NCI-H460 (cell line): ENCODE results near the gene GLUD1. TPM values are rescaled to one million over a fixed set of nuclear protein-coding genes. Genes with fewer than 3 reads are reported as not detected.
A peak's percentile ranks its signal among the peaks of the same experiment; 100 is the strongest.
"Not testable (repeated sequence)": the region's sequence is repeated elsewhere in the genome, so short reads cannot be mapped to it uniquely, and the experiment has no call there.

Source experiments
- DNase-seq: peaks from one replicate; pipeline ENCODE4 v3.0.0-alpha.2; 2016; ENCODE audit warnings: low read depth; ENCODE audit errors: extremely low read depth
- polyA plus RNA-seq: library from polyadenylated mRNA; depleted of rRNA; stranded (reverse); fragments of >200 nt; gene quantifications from 2 replicates; pipeline ENCODE4 v1.2.3, GENCODE V29; 2014; cell fraction: nucleus; rRNA removed
- total RNA-seq: library from RNA; depleted of rRNA; stranded (reverse); fragments of >200 nt; shearing (Covaris generic); gene quantifications from 2 replicates; pipeline ENCODE4 v1.2.3, GENCODE V29; 2014; rRNA removed

GLUD1 gene
- total RNA-seq = 95.5 and 101 TPM in 2 replicates
- 117 and 167 TPM in 2 replicates for polyA plus RNA-seq

DNA sequence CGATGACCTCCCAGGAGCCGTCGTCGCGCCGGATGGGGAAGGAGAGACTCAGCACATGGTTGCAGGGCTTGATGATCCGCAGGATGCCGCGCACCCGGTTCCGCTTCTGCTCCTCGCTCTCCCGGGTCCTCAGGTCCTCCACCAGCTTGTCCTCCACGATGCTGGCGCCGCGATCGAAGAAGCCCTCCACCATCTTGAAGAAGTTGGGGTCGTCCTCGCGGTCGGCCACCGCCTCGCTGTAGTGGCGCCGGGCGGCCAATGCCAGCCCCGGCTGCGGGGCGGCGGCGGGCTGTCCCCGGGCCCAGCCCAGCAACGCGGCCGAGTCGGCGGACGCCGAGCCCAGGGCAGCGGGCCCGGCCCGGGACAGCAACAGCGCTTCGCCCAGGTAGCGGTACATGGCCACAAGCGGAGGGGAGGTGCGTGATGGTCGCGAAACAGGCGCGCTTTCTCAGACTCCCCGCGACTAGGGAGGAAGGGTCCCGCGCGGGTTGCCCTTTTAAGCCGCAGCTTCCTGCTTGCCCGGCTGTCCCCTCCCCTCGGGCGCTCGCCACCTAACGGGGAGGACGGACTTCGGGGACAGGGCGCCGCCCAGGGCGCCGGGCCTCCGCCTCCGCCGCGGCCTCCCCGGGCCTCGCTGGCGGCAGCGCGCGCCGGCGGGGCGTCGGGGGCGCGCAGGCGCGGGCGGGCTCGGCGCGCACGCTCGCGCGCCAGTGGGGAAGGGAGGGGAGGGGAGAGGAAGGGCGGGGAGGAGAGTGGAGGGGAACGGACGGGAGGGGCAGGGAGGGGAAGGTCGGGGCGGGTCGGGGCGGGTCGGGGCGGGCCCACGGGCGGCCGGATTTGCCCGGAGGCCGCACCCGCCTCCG is at the start of gene GLUD1, which contains the start of gene SHLD2:
TSS of gene GLUD1 (minus strand) at position 471 of the 863 bp plus-strand sequence. CDS start at position 397, 74 bp downstream.
TSS of gene SHLD2 (plus strand) at position 834 of the 863 bp plus-strand sequence. CDS start 56,149 bp downstream, outside the sequence.
- DNase-seq = peak; percentile 88

DNA sequence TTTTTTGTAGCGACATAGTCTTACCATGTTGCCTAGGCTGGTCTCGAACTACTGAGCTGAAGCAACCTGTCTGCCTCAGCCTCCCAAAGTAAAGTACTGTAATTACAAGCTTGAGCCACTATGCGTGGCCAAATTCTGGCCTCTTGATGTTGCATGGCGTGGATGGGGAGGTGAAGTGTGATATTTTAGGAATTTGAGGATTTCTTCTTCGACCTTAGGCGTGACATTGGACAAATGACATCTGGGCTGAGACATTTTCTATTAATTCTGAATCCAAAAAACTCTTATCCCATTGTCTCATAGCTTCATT is 48.4 kb upstream of the GLUD1 start:
- not testable (repeated sequence) for DNase-seq

DNA sequence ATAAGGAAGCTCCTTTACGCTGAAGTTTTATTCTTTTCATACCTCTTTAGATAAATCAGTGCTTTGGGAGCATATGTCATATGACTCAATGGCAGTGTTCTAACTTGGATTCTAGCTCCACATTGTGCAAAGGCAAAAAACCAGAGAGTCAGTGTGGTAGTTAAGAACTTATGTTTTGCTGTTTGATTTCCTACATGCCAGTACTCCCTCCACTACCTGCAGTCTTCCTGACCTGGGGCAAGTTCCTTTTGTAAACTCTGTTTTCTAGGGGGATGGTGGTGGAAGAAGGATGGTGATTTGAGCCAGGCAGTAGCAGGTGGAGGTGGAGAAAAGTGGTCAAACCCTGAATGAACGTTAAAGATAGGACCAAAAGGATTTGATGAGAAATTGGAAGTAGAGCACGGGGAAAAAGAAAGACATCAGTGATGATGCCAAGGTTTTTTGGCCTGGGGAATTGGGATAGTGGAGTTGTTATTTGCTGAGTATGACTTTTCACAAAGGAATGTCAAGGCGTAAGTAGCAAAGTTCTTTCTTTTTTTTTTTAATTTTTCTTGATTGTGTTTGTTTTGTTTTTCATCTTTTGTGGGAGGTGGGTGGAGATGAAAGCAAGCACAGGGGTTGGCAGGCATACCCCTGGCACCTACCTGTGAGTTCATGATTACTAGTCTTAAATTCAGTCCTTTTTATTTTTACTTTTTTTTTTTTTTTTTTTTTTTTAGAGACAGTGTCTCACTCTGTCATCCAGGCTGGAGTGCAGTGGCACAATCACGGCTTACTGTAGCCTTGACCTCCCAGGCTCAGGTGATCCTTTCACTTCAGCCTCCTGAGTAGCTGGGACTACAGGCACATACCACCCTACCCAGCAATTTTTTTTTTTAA is 47.8 kb upstream of the GLUD1 start:
- not testable (repeated sequence) for DNase-seq

DNA sequence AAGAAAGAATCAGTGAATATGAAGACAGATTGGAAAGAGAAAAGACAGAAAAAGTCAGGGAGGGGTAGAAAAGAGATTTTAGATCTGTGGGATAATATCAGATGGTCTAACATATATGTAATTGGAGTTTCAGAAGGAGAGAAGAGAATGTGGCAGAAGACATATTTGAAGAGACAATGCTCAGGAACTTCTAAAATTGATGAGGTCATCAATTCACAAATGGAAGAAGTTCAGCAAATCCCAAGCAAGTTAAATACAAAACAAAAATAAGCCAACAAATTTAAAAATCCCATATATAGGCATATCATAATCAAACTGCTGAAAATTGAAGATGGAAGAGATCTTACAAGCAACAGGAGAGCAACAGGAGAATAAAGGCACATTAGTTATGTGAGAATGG is 42.8 kb upstream of the GLUD1 start:
- DNase-seq = not testable (repeated sequence)

DNA sequence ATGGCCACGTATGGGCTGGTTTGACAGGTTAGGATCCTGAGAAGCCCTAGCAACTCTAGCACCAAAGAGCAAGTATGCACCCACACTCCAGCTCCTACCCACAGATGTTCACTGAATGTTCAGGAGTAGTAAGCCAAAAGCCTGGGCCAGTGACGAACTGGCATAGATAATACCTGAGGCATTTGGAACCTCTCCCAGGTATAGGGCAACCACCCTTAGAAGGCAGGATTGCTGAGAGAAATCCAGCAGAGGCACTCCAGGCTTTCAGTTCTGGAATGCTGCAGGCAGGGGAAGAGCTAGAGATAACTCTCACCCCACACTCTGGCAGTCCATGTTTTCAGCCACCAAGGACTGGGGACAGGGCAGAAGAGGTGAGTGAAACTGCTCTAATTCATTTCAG is 39.8 kb upstream of the GLUD1 start:
- DNase-seq = not testable (repeated sequence)

DNA sequence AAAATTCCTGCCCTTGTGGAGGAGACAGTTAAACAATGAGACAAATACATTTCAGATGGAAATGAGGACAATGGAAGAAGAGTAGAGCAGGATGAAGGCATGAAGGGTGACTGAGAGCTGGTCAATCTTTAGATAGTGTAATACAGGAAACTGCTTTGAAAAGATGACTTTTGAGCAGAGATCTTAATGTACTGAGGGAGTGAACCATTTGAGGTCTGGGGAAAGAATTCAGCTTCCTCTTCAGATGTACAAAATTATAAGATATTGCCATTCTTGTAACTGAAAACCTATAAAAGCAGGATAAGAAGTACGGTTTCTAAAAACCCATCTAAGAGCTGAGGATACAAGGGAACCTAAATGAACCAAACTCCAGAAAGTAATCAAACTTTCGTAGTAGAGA is 39.3 kb upstream of the GLUD1 start:
- not testable (repeated sequence) for DNase-seq

DNA sequence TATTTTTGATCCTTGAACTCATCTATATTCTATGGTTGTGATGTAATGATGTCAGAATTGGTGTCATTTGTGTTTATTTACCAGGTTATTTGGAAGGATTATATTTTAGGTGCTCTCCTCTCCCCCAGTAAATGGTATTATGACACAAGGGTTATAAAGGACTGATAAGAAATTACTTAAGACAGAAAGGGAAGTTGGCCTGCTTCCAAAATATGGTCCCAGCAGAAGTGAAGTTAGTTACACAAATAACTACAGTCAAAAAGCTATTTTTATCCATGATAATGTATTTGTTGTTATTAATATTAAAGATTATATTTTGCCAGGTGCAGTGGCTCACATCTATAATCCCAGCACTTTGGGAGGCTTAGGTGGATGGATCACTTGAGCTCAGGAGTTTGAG is 37.5 kb upstream of the GLUD1 start:
- DNase-seq = not testable (repeated sequence)

GRCh38 chr10:87127607-87128156 is 33.0 kb upstream of the GLUD1 start:
- not testable (repeated sequence) for DNase-seq

DNA sequence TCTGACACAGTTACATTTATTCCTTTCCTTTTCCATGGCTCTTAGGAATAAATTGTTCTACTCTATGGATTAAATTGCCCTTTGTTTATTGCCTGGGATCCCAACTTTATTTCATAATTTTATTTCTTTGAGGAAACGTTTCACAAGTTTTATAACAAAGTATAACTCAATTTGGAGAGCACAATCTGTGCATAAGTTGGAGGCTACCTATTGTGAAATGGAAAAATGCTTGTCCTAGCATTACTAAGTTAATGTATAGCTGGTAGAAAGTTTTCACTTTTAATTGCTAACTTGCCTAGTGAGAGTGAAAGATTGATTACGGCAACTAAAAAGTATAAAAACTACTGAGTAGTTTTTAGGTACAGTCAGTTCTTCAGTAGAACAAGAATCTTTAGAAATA is 32.4 kb upstream of the GLUD1 start:
- not testable (repeated sequence) for DNase-seq

GRCh38 chr10:87123351-87123750 is 28.7 kb upstream of the GLUD1 start:
- DNase-seq = not testable (repeated sequence)

DNA sequence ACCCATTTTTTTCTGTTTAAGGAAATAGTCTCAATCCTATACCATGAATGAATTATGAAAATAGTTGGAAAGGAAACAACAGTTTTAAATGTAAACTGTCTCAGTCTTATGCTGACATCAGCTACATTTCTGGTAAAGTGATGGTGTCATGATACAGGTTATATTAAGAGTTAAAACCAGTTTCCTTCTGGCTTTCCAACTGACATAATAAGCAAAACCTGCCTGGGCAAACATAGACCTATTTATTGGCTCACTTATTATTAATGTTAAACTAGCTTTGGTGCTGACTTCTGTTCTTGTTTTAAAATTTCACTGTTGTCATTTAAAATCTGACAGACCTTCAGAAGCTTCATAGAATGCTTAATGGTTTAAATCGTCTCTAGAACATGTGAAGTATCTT is 24.4 kb upstream of the GLUD1 start:
- not testable (repeated sequence) for DNase-seq

DNA sequence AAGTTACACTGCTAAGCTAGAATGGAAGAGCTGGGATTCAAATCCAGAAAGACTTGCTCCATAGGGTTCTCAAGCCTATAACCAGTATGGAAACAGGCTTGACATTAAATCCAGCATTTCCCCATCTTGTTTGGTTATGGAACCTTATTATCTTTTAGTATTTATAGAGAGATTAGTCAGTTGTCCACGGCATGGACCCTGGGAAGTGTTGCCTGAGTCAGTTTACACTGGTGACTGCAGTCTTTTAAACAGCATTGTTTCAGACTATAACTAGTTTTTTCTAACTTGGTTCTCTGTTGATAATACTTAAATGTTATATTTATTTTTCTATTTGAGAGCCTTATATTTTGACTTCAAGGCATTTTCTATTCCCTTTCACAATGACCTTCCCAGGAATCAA is 23.5 kb upstream of the GLUD1 start:
- DNase-seq = not testable (repeated sequence)

DNA sequence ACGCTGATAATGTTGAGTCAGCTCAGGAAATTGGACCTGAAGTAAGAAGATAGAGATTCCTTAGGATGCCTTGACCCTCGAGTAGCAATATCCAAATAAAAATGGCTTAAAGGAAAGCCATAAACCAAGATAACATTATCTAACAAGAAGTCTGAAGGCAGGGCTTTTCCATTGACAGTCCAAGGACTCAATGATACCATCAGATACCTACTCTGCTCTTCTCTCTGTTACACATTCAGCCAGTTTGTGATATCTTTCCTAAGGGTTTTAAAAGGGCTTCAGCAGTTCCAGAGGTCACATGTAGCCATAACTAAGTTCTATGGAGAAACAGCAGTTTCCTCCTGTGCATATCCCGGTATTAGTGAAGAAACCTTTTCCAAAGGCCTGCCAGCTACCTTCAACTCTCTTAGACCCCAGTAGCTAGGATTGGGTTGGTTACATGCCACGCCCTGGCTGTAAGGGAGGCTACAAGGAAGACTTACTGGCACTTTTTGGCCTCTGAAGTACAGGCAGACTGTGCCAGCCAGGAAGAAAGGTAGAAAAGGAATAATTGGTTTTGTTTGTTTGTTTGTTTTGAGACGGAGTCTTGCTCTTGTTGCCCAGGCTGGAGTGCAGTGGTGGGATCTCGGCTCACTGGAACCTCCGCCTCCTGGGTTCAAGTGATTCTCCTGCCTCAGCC is 10.9 kb upstream of the GLUD1 start:
- DNase-seq = no peak

DNA sequence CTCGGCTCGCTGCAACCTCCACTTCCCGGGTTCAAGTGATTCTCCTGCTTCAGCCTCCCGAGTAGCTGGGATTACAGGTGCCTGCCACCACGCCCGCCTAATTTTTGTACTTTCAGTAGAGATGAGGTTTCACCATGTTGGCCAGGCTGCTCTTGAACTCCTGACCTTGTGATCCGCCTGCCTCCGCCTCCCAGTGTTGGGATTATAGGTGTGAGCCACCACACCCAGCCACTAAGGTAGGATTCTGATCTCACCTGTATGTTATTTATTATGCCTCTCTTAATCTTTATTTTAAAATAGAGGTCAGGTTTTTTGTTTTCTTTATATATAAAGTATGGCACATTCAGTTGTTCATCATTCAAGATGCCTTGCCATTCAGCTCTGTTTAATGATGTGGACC is 10.1 kb upstream of the GLUD1 start:
- DNase-seq = not testable (repeated sequence)

DNA sequence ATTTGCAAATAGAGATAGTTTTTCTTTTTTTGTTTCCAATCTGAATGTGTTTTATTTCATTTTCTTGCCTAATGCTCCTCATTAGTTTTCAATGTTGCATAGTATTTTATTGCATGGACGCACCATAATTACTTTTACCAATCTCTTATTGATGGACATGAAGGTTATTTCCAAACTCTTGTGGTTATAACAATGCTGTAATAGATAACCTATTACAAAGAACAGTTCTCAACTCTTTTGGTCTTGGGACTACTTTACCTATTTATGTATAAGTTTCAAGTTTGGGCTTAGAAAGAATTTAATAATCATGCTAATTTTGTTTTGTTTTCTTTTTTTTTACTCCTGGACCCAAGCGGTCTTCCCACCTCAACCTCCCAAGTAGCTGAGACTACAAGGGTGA is 7.4 kb upstream of the GLUD1 start:
- no peak for DNase-seq

DNA sequence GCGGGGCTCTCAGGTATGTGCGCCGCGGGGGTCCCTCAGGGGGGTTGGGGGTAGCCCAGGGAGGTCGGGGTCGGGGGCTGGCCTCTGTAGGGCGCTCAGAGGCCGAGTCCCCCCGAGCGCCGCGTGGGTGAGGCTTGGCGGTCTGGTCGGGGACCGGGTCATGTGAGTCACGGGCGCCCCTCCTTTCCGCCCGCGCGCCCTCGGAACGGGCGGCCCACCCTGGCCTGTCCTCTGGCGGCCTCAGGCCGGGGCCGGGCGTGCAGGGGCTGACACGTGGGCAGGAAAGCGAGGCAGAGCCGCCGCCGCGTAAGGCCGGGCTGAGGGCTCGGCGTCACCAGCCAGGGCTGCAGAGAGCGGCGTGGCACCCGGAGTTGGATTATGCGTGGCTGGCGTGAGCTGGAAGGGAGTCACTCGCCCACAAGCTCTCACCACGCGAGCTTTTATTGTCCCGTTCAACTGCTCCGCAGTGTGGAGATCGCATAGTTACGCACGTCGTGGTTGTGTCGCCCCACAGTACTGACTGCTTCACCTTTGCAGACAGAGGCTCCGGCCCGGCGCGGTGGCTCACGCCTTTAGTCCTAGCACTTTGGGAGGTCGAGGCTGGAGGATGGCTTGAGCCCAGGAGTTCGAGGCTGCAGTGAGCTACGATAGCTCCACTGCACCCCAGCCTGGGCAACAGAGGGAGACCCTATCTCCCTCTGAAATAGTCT is 748 bp upstream of the GLUD1 start:
- peak; percentile 56 for DNase-seq

- DNase-seq = no peak
These were observed 841 bp downstream of the GLUD1 start for GRCh38 chr10:87093632-87094372.

DNA sequence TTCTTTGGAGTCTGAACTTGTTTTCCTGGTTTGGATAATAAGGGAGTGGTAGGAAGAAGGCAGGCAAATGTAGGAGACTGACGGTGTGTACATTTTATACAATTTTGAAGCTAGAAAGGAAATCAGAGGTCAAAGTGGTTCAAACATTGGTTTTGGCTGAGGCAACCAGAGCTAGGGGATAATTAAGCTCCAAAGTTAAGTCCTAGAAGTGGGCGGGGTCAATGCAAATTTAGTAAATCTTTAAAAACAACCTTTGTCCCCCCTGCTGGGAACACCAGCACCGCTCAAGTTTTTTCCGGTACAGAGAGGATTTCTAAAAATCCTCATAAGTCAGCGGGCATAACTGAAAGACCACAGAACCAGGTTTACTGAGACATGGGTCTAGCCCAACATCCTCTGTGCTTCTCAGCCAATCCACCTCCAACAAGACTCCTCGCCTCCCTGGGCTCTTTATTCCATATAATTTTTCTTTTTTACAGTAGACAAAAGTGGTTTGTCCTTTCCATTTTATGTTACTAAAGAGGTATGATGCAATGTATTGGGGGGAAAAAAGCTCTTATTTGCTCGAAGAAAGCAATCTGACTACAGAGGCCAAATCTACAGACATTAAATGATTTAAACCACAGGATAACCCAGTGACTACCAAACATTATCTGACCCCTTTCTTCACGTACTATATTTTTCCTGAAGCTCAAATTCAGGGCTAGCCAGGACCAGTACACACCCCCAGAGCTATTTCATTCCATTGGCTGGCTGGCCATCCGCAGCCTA is 1.6 kb downstream of the GLUD1 start:
- no peak for DNase-seq
